ENCODE measurements around the gene XIAP. TPM values are rescaled to one million over a fixed set of nuclear protein-coding genes. Genes with fewer than 3 reads are reported as not detected.

The XIAP gene
- total and polyA plus RNA-seq, 9 of the 15 experiments (the other 6 are each of a cell fraction or from before 2014, with no cell fraction given) = 5.7 to 40.5 (median 19.8) TPM

DNA sequence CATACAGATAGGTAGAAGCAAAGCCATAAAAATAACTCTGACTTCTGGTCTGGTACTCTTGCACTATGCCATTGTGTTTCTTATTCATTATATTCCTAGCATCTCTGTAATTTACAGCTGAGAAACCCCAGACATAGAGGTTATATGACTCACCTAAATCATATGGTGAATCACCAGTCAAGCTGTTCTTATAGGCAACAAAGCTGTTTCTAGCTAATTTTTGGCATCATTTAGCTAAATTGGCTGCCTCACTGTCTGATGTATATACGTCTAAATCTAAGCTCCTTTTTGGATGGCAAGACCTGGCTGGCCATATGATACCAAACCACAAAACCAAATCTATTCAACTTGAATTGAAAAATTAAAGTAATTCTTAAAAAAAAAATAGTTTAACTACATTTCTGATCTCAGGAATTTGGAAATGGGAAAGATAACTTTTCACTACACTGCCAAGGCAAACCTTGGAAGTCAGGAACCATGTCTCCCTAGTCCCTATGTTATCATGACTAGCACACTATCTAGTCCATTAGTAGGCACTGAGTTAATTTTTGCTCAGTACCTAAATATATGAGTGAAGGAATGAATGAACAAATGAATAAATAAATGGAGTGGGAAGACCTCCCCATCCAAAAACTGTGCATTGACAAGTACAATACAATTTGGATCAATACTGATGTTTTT lies 60.4 kb downstream of the XIAP start:
- BruUV-seq (replicated peaks) = no TSS peak
- 7% methylated on average over 1 of the region's 1 CpG for WGBS (ENCODE audit: insufficient coverage, low coverage, missing lambda C conversion rate)
- Histone ChIP-seq H3K4me1 (replicated peaks in 1 of 2; ENCODE audit: control insufficient read depth in 2 of 2, insufficient read depth in 2 of 2, low read length in 2 of 2) (no peaks in the 10 kb centered on the region), H3K27ac (ENCODE audit: extremely low read depth, low read depth, low read length) (no peak overlapping the region), H3K9me1 (ENCODE audit: control insufficient read depth, insufficient read depth, low read length) (no peaks in the 10 kb centered on the region), H3K79me2 (ENCODE audit: control insufficient read depth, insufficient read depth, low read length) (no peaks in the 10 kb centered on the region), H3K4me3 (no peak overlapping the region), H3K9ac (ENCODE audit: insufficient read depth in 1 of 2, low read depth in 2 of 2, low read length in 2 of 2) (no peak overlapping the region), H3K9me3 (replicated peaks; ENCODE audit: control insufficient read depth, insufficient read depth, low read depth, low read length) (no peaks in the 10 kb centered on the region), H2AFZ (ENCODE audit: low read depth, low read length) (no peak overlapping the region), H3K27me3 (ENCODE audit: control insufficient read depth in 2 of 2, insufficient read depth in 2 of 2, low read length in 2 of 2) (no peaks in the 10 kb centered on the region; a peak in 1 of 5 replicates), H3K36me3 (ENCODE audit: control insufficient read depth, insufficient read depth, low read length) (no peaks in the 10 kb centered on the region), H4K20me1 (replicated peaks; ENCODE audit: control insufficient read depth, insufficient read depth, low read length) (no peaks in the 10 kb centered on the region), H3K4me2 (ENCODE audit: insufficient read depth, low read length) (no peak overlapping the region)
- intact Hi-C loops (cut with micrococcal nuclease) (no loop called here), in situ Hi-C loops (cut with MboI) (no loop called here)
- ATAC-seq (no peak), FAIRE-seq (no peak), DNase-seq (ENCODE audit: extremely low read depth in 1 of 4, low spot score in 3 of 4) (no peak)
- ChIA-PET POLR2A (interaction anchor here (1.0 kb wide), 1 partner anchor 9 kb away, joined by 3 read pairs; no protein-coding TSS in a partner anchor), CTCF (ENCODE audit: low intra/inter-chr PET ratio) (no interaction called here)
- TF ChIP-seq, protein P1, sequence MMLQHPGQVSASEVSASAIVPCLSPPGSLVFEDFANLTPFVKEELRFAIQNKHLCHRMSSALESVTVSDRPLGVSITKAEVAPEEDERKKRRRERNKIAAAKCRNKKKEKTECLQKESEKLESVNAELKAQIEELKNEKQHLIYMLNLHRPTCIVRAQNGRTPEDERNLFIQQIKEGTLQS (IDR thresholded peaks at IDR 0.05) = peak; percentile 45; the same call in 1 of the 2 replicates
- TF ChIP-seq, protein P1 (CRISPR knock-in tag; conservative IDR thresholded peaks at IDR 0.05) = no peak
- peak; percentile 64 for TF ChIP-seq FOSL1 (tag; conservative IDR thresholded peaks at IDR 0.05)
- no peak for TF ChIP-seq ZNF696 (CRISPR knock-in tag; conservative IDR thresholded peaks at IDR 0.05)

DNA sequence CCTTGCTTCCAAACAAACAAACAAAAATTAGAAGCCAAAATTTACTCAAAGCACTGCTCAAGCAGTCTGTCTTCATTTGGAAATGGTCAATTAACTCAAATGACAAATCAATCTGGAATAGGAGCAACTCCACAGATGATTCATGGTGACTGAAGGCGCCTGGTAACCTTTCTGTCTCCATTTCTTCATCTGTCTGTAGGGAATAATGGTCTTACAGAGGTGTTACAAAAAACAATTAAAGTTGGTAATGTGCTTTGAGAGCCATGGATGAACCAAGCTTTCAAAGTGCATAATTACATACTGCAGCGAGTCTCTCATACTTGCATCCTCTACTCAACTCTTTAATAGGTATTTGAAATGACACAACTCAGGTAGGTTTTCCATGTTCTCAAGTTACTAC lies 63.4 kb downstream of the XIAP start:
- BruUV-seq (replicated peaks) = no TSS peak
- Histone ChIP-seq H3K9me3 (replicated peaks; ENCODE audit: control insufficient read depth, insufficient read depth, low read depth, low read length) (no peaks in the 10 kb centered on the region), H3K27me3 (ENCODE audit: control insufficient read depth in 2 of 2, insufficient read depth in 2 of 2, low read length in 2 of 2) (no peaks in the 10 kb centered on the region; a peak in 1 of 5 replicates), H3K4me2 (ENCODE audit: insufficient read depth, low read length) (no peak overlapping the region), H3K27ac (ENCODE audit: extremely low read depth, low read depth, low read length) (no peak overlapping the region), H3K79me2 (ENCODE audit: control insufficient read depth, insufficient read depth, low read length) (no peaks in the 10 kb centered on the region), H3K36me3 (ENCODE audit: control insufficient read depth, insufficient read depth, low read length) (no peaks in the 10 kb centered on the region), H2AFZ (ENCODE audit: low read depth, low read length) (no peak overlapping the region), H4K20me1 (replicated peaks; ENCODE audit: control insufficient read depth, insufficient read depth, low read length) (no peaks in the 10 kb centered on the region), H3K4me3 (no peak overlapping the region), H3K9me1 (ENCODE audit: control insufficient read depth, insufficient read depth, low read length) (no peaks in the 10 kb centered on the region), H3K9ac (ENCODE audit: insufficient read depth in 1 of 2, low read depth in 2 of 2, low read length in 2 of 2) (no peak overlapping the region), H3K4me1 (replicated peaks in 1 of 2; ENCODE audit: control insufficient read depth in 2 of 2, insufficient read depth in 2 of 2, low read length in 2 of 2) (no peaks in the 10 kb centered on the region; a peak in 1 of 5 replicates)
- intact Hi-C loops (cut with micrococcal nuclease) (no loop called here), in situ Hi-C loops (cut with MboI) (no loop called here)
- ChIA-PET CTCF (ENCODE audit: low intra/inter-chr PET ratio) (no interaction called here), POLR2A (no interaction called here)
- FAIRE-seq = no peak
- 16% methylated on average over 2 of the region's 2 CpGs for WGBS (ENCODE audit: insufficient coverage, low coverage, missing lambda C conversion rate)
- DNase-seq (ENCODE audit: extremely low read depth in 1 of 4, low spot score in 3 of 4) = no peak
- ATAC-seq = no peak
- TF ChIP-seq ZNF436 (CRISPR knock-in tag; IDR thresholded peaks at IDR 0.05) (no peak), PHB2 (IDR thresholded peaks at IDR 0.05; ENCODE audit: low read depth) (no peak), NR2F6 (CRISPR knock-in tag; IDR thresholded peaks at IDR 0.05) (no peak), PCBP1 (IDR thresholded peaks at IDR 0.05; ENCODE audit: low read depth, low read length, poor library complexity, severe bottlenecking) (no peak), ZNF589 (CRISPR knock-in tag; IDR thresholded peaks at IDR 0.05; ENCODE audit: low read depth) (no peak), SOX6 (IDR thresholded peaks at IDR 0.05) (no peak), SMARCA4 (IDR thresholded peaks at IDR 0.05) (no peak)
- TF ChIP-seq, protein P2, sequence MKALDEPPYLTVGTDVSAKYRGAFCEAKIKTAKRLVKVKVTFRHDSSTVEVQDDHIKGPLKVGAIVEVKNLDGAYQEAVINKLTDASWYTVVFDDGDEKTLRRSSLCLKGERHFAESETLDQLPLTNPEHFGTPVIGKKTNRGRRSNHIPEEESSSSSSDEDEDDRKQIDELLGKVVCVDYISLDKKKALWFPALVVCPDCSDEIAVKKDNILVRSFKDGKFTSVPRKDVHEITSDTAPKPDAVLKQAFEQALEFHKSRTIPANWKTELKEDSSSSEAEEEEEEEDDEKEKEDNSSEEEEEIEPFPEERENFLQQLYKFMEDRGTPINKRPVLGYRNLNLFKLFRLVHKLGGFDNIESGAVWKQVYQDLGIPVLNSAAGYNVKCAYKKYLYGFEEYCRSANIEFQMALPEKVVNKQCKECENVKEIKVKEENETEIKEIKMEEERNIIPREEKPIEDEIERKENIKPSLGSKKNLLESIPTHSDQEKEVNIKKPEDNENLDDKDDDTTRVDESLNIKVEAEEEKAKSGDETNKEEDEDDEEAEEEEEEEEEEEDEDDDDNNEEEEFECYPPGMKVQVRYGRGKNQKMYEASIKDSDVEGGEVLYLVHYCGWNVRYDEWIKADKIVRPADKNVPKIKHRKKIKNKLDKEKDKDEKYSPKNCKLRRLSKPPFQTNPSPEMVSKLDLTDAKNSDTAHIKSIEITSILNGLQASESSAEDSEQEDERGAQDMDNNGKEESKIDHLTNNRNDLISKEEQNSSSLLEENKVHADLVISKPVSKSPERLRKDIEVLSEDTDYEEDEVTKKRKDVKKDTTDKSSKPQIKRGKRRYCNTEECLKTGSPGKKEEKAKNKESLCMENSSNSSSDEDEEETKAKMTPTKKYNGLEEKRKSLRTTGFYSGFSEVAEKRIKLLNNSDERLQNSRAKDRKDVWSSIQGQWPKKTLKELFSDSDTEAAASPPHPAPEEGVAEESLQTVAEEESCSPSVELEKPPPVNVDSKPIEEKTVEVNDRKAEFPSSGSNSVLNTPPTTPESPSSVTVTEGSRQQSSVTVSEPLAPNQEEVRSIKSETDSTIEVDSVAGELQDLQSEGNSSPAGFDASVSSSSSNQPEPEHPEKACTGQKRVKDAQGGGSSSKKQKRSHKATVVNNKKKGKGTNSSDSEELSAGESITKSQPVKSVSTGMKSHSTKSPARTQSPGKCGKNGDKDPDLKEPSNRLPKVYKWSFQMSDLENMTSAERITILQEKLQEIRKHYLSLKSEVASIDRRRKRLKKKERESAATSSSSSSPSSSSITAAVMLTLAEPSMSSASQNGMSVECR (CRISPR knock-in tag; IDR thresholded peaks at IDR 0.05) = no peak
